ENCODE measurements around the gene GDF7.
"Not testable (repeated sequence)": the region's sequence is repeated elsewhere in the genome, so short reads cannot be mapped to it uniquely, and the experiment has no call there.

Gene GDF7

GRCh38 chr2:20706786-20707185, 39.8 kb downstream of the GDF7 start:
- no peak for DNase-seq

- no peak for DNase-seq
These were observed 40.7 kb downstream of the GDF7 start for GRCh38 chr2:20707601-20708000.

DNA sequence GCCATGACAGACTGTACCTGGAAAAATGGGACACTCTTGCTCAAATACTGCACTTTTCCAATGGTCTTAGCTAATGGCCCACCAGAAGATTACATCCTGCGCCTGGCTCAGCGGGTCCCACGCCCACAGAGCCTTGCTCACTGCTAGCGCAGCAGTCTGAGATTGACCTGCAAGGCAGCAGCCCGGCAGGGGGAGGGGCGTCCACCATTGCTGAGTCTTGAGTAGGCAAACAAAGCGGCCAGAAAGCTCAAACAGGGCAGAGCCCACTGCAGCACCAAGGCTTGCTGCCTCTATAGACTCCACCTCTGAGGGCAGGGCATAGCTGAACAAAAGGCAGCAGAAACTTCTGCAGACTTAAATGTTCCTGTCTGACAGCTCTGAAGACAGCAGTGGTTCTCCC, 44.7 kb downstream of the GDF7 start:
- DNase-seq: not testable (repeated sequence)

DNA sequence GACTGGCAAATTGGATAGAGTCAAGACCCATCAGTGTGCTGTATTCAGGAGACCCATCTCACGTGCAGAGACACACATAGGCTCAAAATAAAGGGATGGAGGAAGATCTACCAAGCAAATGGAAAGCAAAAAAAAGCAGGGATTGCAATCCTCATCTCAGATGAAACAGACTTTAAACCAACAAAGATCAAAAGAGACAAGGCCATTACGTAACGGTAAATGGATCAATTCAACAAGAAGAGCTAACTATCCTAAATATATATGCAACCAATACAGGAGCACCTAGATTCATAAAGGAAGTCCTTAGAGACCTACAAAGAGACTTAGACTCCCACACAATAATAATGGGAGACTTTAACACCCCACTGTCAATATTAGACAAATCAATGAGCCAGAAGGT, 46.6 kb downstream of the GDF7 start:
- not testable (repeated sequence) for DNase-seq

- not testable (repeated sequence) for DNase-seq
These were observed 47.5 kb downstream of the GDF7 start for GRCh38 chr2:20714412-20714811.

- DNase-seq: not testable (repeated sequence)
These were observed 49.2 kb downstream of the GDF7 start for GRCh38 chr2:20716164-20716563.

DNA sequence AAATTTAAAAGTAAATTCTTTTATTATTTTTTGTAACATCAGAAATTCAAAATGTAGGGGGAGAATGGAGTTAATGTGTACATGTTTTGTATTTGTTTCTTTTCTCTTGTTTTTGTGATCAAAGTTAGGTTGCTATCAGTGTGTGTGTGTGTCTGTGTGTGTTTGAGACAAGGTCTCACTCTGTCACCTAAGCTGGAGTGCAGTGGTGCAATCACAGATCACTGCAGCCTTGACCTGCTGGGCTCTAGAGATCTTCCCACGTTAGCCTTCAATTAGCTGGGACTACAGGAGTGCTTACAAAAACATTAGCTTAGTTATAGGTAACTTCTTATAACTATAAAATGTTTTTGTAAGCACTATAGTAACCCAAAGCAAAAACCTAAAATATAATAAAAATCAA, 50.7 kb downstream of the GDF7 start:
- no peak for DNase-seq

GRCh38 chr2:20722592-20723240, 55.8 kb downstream of the GDF7 start:
- no peak for DNase-seq

DNA sequence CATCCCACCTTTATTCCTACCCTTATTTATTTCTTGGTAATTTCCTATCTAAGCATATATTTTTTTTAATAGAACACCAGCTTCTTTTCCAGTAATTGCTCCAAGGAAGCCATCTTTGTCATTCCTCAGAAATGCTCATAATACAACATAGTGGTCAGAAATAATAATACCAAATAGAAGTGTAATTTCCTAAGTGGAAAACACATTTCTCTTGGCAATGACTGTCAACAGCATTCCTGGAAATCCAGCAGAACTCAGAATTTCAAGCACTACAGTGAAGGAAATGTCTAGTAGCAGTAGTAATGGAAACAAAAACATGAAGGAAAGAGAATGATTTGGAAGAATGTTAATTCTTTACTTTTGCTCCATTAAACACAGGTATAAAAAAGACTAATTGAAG, 56.6 kb downstream of the GDF7 start:
- DNase-seq: peak; percentile 27

GRCh38 chr2:20724500-20725053, 57.6 kb downstream of the GDF7 start:
- DNase-seq: no peak

DNA sequence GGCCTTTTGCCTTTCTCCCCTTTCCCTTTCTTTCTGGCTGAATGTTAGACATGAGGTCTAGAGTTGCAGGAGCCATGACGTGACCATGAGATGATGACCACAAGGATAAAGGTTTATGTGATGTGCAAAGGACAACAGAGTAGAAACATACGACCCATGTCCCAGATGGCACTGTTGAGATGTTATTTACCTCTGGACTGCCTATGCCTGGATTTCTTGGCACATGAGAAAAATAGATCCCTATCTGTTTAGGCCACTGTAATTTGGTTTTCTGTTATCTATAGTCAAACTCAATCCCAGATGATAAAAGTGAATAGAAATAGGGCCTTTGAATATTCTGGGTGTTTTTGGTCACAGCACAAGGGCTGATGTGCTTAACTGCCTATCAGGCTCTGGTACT, 58.8 kb downstream of the GDF7 start:
- DNase-seq: no peak

- DNase-seq: no peak
These were observed 60.0 kb downstream of the GDF7 start for GRCh38 chr2:20726913-20727312.

DNA sequence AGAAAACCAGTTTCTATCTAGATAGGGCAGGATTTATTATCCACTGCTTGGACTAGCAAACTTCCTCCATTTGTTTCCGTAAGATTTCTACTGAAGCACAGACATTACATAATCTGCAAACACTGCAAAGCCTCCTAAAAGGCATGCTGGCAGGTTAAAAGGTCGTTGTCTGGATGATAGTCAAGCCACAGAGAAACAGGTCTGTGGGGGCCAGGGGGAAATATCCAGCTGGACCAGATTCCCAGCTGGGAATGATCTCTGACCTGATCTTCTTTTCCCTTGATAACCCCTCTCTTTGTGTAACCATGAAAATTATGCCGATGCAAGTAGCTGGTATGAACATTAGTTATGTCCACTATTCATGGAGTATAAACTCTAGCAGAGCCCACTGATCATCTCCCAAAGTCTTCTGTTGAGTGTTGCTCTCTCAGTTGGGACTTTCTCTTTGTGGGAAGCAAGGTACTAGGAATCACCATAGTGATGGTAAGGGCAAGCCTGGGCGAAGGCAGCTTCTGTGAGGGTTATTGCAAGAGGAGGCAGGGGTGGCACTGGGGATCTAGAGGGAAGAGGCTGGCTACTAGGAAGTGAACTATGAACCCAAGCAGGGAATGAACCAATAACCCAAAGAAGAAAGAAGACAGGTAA, 61.3 kb downstream of the GDF7 start:
- DNase-seq: no peak
